Caki2 (cell line): ENCODE data around the gene PTPN22. TPM values are rescaled to one million over a fixed set of nuclear protein-coding genes. Genes with fewer than 3 reads are reported as not detected.

Source experiments
- DNase-seq: peaks from one replicate; pipeline ENCODE4 v3.0.0-alpha.2; 2015; ENCODE audit warnings: low read depth
- in situ Hi-C: cut with HindIII; loops from 2 replicates; pipeline ENCODE4 v1.10.0; 2016; ENCODE audit warnings: low sequenced_read_pairs, low pct_unique_long_range_greater_than_20kb, mixed read lengths
- total RNA-seq: library from RNA; depleted of rRNA; stranded (reverse); fragments of >200 nt; shearing (Covaris generic); gene quantifications from 2 replicates; pipeline ENCODE4 v1.2.3, GENCODE V29; 2014; ENCODE audit warnings: low replicate concordance

PTPN22 gene
- total RNA-seq, 1 experiment from 2014 or later, result 0.71 TPM

DNA sequence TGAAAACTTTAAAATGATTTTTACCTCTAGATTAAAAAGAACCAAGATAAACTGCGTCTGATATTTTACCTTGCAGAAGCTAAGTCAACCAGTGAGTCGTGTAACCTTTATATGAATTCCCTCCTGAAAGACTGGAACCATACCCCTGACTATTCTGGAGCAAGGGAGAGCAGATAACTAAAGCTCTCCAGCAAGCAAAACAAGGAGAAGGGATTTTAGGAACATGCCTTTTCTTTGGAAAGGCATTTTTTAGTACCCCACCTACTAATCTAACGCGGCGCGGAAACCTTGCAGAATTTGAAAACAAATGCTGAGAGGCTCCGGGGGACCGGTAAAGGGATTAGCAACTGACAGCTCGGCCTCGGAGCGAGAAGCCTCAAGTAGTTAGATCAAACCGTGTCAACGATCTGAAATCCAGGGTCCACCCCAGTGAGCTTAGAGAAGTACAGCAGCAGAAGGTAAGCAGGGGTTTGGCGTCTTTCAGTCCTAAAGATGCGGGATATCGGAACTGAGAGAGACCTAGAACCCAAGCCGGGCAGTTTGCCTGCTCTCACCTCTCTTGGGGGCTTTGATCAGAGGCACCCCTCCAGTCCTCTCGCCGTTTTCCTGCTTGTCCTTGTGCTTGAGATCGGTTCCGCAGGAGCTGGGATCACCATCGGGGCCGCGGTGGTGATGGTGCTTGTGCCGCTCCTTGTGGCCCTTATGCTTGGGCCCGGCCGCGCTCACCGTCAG is 60.2 kb downstream of the PTPN22 start:
- peak; percentile 33 for DNase-seq
- in situ Hi-C loops, result no loop called here

DNA sequence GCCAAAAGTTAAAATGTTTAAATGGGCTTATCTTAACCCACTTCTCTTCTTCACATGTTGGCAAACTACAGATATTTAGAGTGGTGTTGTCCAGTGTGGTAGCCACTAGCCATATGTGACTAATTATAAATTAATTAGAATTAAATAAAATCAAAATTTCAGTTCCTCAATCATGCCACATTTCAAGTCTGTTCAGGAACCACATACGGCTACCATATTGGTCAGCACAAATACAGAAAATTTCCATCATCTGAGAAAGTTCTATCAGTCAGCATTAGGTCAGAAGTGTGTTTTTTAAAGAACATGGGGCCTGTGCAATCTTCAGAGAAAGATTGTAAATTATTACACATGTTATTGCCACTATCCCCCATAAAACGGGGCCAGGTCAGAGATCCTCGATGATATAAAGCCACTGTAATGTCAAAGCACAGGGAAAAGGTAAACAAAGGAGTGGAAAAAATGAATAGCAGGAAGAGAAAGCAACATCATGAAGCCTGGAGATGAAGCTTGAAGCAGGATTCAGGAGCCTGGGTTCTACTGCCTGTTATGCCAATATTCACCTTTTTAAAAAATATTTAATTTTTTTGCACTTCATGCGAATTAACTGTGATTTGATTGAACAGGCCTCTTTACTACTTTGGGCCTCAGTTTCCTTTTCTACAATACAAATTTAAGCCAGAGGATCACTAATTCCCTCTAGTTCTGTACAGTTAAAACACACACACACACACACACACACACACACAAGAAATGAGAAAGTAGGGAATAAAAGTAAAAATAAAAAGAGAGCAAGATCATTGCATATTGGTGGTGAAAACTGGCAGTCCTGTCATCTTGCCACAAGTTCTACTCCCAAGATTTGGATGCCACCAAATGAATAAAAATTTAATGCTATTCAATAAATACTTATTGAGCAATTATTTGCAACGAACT is 61.6 kb downstream of the PTPN22 start:
- in situ Hi-C loops, result no loop called here
- peak; percentile 43 for DNase-seq

- in situ Hi-C loops, result no loop called here
- no peak for DNase-seq
Observed at GRCh38 chr1:113808450-113809195, 62.9 kb downstream of the PTPN22 start.

GRCh38 chr1:113805639-113806038 is 65.9 kb downstream of the PTPN22 start:
- no peak for DNase-seq
- in situ Hi-C loops, result no loop called here

GRCh38 chr1:113805256-113805531 is 66.3 kb downstream of the PTPN22 start:
- in situ Hi-C loops, result no loop called here

GRCh38 chr1:113804421-113805255 is 66.9 kb downstream of the PTPN22 start:
- peak; percentile 60 for DNase-seq
- in situ Hi-C loops, result no loop called here

More at GRCh38 chr1:113805256-113805531, 66.3 kb downstream of the PTPN22 start:
- DNase-seq, result no peak

DNA sequence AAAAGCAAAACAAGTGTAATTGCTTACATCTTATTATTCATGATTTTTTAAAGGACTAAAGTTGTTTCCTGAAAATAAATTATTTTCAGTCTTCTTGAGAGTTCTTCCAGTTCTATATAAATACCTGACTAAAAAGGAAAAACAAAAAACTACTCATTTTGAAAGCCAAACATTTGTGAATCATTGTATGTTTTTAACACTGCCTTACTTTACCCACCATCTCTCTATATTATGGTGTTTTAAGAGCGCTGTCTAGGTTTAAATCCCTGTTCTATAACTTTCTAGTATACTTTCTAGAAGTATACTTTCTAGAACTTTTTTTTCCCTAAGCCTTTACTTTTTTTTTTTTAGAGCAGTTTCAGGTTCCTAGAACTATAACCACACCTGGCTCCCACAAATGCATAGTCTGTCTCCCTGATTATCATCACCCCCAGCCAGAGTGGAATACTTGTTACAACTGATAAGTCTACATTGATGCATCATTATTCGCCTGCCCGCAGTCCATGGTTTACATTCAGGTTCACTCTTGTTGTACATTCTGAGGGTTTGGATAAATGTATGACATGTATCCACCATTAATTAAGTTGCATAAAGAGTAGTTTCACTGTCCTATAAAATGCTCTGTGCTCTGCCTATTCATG is 69.0 kb downstream of the PTPN22 start:
- in situ Hi-C loops, result no loop called here

DNA sequence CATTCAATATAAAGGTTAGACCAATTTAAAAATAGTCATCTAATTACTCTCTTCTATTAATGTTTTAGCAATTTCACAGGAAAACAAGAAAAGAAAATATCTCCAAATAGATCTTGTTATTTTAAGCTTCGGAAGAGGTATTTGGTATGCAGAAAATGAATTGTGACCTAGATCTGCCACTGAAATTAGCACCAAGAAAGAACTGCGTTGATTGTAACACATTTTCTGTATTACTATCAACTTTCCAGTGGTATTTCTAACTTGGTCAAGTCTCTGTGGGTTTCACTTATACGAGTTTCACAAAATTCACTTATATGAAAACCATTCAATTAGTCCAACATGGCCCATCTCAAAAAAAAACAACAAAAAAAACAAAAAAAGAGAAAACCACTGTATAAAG is 71.0 kb downstream of the PTPN22 start:
- no peak for DNase-seq
- in situ Hi-C loops, result no loop called here

More for the DNA sequence above, 69.0 kb downstream of the PTPN22 start:
- no peak for DNase-seq

- in situ Hi-C loops, result no loop called here
- DNase-seq, result no peak
Observed at GRCh38 chr1:113797472-113797871, 74.0 kb downstream of the PTPN22 start.

GRCh38 chr1:113793878-113794834 is 77.4 kb downstream of the PTPN22 start:
- no peak for DNase-seq
- in situ Hi-C loops, result no loop called here

GRCh38 chr1:113792986-113793385 is 78.5 kb downstream of the PTPN22 start:
- in situ Hi-C loops, result no loop called here
- no peak for DNase-seq

DNA sequence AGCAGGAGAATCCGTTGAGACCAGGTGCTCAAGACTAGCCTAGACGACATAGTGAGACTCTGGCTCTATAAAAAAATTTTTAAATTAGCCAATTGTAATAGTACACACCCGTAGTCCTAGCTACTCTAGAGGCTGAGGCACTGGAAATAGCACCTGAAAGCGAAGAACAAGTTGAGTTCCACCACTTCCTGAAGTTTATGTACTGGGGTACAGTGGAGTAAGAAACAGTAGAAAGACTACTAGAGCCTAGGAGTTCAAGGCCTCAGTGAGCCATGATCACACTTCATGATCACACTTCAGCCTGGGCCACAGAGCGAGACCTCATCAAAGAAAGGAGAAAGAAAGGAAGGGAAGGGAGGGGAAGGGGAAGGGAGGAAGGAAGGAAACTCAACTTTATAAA is 79.0 kb downstream of the PTPN22 start:
- DNase-seq, result no peak
- in situ Hi-C loops, result no loop called here

- in situ Hi-C loops, result no loop called here
- no peak for DNase-seq
Observed at GRCh38 chr1:113788802-113789201, 82.7 kb downstream of the PTPN22 start.

DNA sequence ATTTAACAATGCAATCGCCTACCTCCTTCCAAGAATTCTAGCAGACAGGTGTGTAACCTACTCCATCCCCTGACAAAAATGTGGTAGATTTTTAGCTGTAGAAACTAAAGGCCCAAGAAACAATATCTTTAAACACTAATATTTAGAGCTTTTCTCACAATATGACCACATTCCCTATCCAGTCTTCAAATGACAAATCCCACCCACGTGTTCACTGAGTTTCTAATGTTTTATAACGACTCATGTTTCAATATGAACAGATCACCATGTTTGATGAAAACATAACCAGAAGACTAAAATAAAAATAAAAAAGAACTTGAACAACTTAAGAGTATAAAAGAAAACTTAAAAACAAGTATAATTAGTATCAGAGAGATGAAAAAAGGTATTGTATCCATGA is 83.8 kb downstream of the PTPN22 start:
- in situ Hi-C loops, result no loop called here
- DNase-seq, result no peak

DNA sequence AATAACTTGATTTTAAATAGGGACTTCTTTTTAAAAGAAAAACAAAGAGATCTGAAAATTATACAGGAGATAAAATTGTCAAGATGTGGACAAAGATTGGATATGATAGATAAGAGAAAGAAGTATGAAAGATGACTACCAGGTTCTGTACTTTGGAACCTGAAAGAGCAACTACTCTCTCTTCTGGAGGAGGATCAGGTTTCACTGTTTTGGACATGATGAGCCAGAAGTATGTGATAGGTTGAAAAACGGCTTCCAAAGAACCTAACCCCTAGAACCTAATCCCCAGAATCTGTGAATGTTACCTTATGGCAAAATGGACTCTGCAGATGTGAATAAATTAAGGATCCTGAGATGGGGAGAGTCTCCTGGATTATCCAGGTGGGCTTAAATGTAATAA is 85.4 kb downstream of the PTPN22 start:
- in situ Hi-C loops, result no loop called here
- DNase-seq, result no peak

DNA sequence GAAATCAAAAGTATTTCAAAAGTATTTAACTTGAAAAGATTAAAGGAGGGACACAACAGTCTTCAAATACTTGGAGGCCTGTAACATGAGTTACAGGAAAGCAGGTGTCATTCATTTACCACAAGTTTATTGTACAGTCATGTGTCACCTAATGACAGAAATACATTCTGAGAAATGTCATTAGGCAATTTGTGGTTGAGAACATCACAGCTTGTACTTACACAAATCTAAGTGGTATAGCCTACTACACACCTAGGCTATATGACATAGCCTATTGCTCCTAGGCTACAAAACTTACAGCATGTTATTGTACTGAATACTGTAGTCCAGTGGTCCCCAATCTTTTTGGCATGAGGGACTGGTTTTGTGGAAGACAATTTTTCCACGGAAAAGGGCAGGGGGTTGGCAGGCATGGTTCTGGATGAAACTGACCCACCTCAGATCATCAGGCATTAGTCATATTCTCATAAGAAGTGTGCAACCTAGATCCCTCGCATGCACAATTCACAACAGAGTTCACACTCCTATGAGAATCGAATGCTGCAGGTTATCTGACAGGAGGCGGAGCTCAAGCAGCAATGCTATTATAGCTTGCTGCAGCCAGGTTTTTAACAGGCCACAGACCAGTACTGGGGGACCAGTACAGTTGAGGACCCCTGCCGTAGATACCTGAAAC is 87.3 kb downstream of the PTPN22 start:
- in situ Hi-C loops, result no loop called here
- DNase-seq, result no peak
